ENCODE data around the gene PTPRM.

The PTPRM gene

DNA sequence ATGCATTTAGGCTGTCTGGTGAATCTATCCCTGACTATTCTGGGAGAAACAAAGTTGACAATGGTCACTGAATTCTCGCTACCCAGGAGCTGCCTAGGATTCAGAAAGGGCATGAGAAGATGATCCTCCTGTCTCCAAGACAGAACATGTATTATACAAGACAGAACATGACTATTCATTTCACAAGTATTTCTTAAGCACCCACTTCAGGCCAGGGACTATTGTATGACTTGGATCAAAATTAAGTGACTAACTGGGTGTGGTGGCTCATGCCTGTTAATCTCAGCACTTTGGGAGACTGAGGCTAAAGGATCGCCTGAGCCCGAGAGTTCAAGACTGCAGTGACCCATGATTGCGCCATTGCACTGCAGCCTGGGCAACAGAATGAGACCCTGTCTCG lies 806.4 kb downstream of the PTPRM start:
- no peak for DNase-seq (ENCODE audit: low read depth in 2 of 2, low spot score in 1 of 2)

DNA sequence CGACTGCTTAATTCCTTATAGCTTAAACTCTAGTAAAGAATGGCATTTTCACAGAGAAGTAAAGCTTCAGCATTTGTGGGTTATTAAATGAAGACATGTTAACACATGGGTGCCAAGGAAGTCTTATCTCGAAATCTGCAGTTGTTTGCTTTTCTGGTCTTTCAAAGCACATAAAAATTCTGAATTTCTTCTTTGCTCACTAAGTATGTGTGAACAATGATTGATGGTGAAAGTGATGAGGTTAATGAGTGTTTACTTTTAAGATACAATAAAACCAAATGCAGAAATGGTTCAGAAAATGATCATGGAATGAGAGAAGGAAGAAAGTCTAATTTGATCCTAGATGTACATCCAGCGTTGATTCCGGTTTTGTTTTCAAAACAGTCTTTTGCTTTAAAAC lies 807.6 kb downstream of the PTPRM start:
- no peak for DNase-seq (ENCODE audit: low read depth in 2 of 2, low spot score in 1 of 2)

DNA sequence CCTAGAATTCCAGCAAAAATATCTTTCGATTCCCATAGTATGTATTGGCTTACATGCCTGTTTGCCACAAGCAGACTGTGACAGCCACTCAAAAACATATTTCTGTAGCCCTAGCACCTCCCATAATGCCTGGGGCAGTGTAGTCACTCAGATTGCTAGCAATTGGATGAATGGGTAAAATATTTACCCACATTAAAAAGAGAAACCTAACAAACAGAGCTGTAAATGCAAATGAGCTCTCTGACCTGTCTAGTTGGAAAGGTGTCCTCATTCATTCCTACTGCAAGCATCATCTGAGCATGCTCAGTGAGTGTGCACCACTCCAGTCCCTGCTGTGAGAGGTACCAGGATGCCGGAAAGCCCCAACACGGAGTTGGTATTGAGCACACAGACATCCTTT lies 808.1 kb downstream of the PTPRM start:
- no peak for DNase-seq (ENCODE audit: low read depth in 2 of 2, low spot score in 1 of 2)

GRCh38 chr18:8376113-8376512 lies 809.0 kb downstream of the PTPRM start:
- DNase-seq (ENCODE audit: low read depth in 2 of 2, low spot score in 1 of 2), result no peak

DNA sequence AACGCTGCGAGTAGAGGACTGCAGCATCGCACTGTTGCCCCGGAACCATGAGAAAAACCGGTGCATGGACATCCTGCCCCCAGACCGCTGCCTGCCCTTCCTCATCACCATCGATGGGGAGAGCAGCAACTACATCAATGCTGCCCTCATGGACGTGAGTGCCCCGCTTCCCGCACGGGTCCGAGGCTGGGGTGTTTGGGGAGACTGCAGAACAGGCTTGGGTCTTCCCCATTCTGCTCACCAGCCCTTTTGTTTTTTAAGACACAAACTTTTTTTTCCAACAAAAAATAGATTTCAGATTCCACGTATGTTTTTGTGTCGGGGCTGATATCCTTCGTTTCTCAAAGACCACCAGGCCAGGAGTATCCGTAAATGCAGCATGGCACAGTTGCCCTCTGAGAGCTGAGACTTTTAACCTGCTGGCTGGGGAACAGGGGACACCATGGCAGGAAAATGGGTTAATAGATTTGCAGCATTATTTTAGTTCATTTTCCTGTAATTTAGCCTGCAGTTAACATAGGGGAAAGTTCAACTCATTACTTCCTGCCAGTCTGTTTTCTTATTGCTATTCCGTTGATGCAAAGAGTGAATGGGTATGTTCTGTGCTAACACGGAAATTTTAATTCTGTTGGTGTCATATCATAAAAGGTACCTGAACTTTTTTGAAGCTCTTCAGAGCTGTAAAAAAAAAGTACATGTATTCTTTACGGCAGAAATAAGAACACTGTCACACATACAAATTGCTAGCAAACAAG lies 812.2 kb downstream of the PTPRM start:
- DNase-seq (ENCODE audit: low read depth in 2 of 2, low spot score in 1 of 2), result no peak

GRCh38 chr18:8380006-8380405 lies 812.9 kb downstream of the PTPRM start:
- no peak for DNase-seq (ENCODE audit: low read depth in 2 of 2, low spot score in 1 of 2)

DNA sequence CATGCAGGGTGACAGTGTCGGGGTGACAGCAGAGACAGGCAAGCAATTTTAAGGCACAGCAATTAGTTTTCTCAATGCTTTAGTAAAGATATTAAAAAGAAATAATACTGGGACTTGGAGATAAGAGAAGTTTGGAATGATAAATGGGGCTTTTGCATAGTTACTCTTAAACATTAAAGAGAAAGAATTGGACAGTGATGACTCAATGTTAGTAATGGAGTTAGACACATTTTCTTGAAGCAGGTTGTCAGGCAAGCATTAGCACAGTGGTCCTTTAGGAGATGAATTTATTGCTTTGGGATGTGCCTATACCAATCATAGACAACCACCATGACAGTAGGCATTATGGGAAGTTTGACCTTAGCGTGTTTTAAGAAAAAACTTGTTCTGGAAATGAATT lies 813.8 kb downstream of the PTPRM start:
- no peak for DNase-seq (ENCODE audit: low read depth in 2 of 2, low spot score in 1 of 2)

GRCh38 chr18:8381821-8382459 lies 814.8 kb downstream of the PTPRM start:
- DNase-seq (ENCODE audit: low read depth in 2 of 2, low spot score in 1 of 2), result no peak

DNA sequence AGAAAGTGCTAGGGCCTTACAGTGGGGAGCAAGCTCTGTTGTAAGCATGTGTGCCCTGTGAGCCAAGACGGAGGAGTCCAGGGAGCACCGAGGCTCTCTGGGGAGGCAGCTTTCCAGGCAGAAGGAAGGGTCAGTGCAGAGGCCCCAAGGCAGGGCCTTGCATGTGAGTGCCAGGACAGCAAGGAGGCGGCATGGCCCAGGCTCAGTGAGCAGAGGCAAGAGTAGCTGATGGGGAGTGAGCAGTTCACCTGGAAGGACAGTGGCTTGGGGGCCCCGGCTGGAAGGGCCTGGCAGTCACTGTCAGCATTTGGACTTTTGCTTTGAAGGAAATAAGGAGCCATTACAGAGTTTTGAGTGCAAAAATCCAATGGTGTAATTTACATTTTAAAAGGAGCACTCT lies 818.3 kb downstream of the PTPRM start:
- no peak for DNase-seq (ENCODE audit: low read depth in 2 of 2, low spot score in 1 of 2)

DNA sequence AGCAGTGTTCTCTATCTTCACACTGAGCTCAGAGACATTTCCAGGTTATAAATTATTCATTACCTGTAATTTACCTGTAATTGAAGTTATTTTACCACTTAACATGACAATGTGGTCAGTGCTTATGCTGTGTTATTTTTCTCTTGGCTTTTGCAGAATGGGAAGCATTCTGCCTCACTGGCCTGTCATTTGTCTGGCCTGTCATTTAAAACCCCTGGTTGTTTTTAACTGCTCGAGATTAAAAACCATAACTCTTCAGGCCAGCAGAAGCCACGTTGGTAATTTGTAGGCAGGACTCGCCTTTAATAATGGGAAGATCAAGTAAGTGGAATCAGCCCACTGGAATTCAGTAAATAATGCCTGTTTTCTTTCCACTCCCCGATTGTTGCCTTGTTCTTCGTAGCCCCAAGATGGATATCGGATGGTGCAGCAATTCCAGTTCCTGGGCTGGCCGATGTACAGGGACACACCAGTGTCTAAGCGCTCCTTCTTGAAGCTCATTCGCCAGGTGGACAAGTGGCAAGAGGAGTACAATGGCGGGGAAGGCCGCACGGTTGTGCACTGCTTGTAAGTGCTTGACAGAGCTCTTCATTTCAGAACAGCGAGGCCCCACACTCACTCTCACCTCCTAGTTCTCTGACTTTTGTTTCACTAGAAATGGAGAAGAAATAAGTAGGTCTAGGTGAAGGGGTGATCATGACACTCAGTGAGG lies 819.7 kb downstream of the PTPRM start:
- DNase-seq (ENCODE audit: low read depth in 2 of 2, low spot score in 1 of 2), result no peak

GRCh38 chr18:8389391-8390340 lies 822.5 kb downstream of the PTPRM start:
- DNase-seq (ENCODE audit: low read depth in 2 of 2, low spot score in 1 of 2), result no peak

DNA sequence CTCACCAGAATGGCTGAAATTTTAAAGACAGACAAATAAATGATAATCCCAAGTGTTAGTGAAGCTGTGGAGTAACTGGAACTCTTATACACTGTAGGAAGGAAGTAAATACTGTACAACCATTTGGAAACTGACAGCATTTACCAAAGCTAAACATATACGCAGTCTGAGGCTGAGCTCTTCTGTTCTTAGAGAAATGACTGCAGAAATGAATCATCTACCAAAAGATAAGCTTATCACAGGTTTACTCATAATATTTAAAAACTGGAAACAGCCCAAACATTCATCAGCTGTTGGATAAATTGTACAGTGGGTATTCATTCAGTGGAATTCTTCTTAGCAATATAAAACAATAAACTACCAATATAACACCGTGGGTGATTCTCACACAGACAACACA lies 824.0 kb downstream of the PTPRM start:
- DNase-seq (ENCODE audit: low read depth in 2 of 2, low spot score in 1 of 2), result no peak

GRCh38 chr18:8396254-8396653 lies 829.1 kb downstream of the PTPRM start:
- no peak for DNase-seq (ENCODE audit: low read depth in 2 of 2, low spot score in 1 of 2)

DNA sequence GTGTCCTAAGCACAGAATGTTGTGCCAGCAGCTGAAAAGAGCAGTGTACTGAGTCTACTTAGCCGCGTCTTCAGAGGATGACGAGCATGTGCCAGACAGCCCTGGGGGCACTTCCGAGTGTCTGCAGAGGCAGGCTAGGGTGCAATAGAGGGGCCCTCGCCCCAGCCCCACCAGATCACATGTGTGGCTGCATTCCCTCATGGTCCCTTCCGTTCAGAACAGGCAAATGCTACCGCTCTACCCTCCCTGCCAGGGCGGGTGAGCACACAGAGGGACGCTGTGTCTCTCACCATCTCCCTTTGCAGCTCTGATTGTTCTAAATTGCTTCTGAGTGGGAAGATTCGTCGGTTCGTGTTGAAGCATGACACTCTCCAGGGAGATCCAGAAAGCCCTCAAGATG lies 829.9 kb downstream of the PTPRM start:
- DNase-seq (ENCODE audit: low read depth in 2 of 2, low spot score in 1 of 2), result no peak

DNA sequence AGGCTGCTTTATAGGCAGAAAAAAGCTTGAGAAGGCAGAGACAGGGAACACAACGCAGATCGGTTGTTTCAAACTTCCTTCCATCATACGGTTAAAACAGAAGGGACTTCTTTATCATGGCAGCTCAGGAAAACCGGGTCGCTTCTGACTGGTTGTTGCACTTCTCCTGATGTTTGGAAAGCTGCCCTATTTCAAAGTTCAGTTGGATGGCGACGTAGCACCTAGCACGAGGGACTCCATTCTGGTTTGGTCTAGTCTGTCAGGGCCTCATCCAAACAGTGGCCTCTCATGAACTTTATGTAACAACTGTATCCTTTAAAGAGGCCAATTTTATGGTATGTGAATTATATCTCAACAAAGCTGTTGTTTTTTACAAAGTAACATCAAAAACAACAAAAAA lies 832.0 kb downstream of the PTPRM start:
- no peak for DNase-seq (ENCODE audit: low read depth in 2 of 2, low spot score in 1 of 2)

- no peak for DNase-seq (ENCODE audit: low read depth in 2 of 2, low spot score in 1 of 2)
Observed at GRCh38 chr18:8400193-8400752, 833.2 kb downstream of the PTPRM start.

- no peak for DNase-seq (ENCODE audit: low read depth in 2 of 2, low spot score in 1 of 2)
Observed at GRCh38 chr18:8400825-8401224, 833.7 kb downstream of the PTPRM start.

DNA sequence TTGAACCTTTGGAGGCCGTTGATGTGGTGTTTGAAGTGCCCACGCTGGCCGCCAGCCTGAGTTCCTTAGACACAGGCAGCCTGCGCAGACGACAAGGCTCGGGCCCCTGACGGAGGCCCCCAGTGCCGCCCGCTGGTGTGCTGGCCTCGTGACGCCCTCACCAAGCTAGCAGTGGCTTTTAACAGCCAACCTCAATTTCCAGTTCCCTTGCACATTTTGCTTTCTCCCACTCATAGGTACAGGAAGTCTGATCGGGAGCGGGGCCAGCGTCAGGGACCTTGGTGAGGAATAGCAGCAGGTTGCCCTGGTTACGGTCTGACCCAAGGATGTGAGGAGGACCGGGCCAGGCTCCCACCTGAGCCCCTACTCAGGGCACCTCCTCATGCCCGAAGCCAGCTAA lies 834.5 kb downstream of the PTPRM start:
- no peak for DNase-seq (ENCODE audit: low read depth in 2 of 2, low spot score in 1 of 2)

DNA sequence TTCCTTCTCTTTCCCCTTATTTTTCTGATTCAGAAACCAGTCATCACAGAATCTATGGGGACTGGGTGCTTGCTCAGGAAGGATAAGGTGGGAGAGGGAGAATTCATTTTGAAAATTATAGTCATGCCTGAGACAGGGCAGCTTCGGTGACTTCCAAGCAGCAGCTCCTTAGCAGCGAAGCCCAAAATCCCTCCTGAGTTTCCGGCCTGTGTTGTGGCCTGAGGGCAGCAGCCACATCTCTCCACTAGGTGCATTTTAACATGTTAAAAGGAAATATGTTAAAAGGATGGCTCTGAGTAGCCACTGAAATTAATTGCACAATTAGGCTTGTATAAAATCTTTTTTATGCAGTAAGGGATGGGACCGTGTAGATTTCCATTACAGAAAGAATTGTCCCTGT lies 835.1 kb downstream of the PTPRM start:
- DNase-seq (ENCODE audit: low read depth in 2 of 2, low spot score in 1 of 2), result no peak

DNA sequence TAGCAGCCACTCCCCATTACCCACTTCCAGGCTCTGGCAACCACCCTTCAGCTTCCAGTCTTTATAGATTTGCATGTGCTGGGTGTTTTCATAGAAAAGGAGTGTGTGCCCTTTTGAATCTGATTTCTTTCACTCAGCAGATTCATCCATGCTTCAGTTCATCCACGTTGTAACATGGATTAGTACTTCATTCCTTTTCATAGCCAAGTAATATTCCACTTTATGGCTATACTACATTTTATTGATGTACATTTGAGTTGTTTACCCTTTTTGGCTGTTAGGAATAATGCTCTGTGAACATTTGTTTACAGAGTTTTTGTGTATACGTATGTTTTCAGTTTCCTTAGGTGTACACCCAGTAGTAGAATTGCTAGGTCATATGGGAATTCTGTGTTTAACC lies 836.6 kb downstream of the PTPRM start:
- no peak for DNase-seq (ENCODE audit: low read depth in 2 of 2, low spot score in 1 of 2)

All from stimulated activated CD8-positive, alpha-beta memory T cell treated with anti-CD3 and anti-CD28 coated beads, Interleukin-4, amount 100 ng/mL, for 4 hours (primary cell).